Epithelial cell of esophagus (primary cell): ENCODE data around the gene PTP4A2.

Experiments
- DNase-seq: peaks from one replicate; pipeline ENCODE4 v3.0.0; 2010; ENCODE audit warnings: low read depth
- H3K4me3 ChIP-seq: 2 replicates; pipeline ENCODE4 v1.5.1; 2011; ENCODE audit warnings: mild to moderate bottlenecking, low read length, control low read depth
- CTCF ChIP-seq: IDR thresholded peaks from 2 replicates; pipeline ENCODE4 v1.5.1; 2011; ENCODE audit warnings: low read depth, mild to moderate bottlenecking, low read length, control low read depth, inconsistent platforms; ENCODE audit not compliant: insufficient read depth; ENCODE audit errors: missing control alignments

The PTP4A2 gene

GRCh38 chr1:31859719-31860118, 78.4 kb downstream of the PTP4A2 start:
- no peak for TF ChIP-seq CTCF
- no peak for DNase-seq
- H3K4me3 ChIP-seq, result no peak overlapping the region

GRCh38 chr1:31859044-31859443, 79.1 kb downstream of the PTP4A2 start:
- no peak for DNase-seq
- H3K4me3 ChIP-seq, result no peak overlapping the region
- no peak for TF ChIP-seq CTCF

- no peak for TF ChIP-seq CTCF
- DNase-seq, result no peak
- no peak overlapping the region for H3K4me3 ChIP-seq
Observed at GRCh38 chr1:31857863-31858262, 80.3 kb downstream of the PTP4A2 start.
